Uterus (tissue), 4 donors: ENCODE data around the gene TLCD1. TPM values are rescaled to one million over a fixed set of nuclear protein-coding genes. Genes with fewer than 3 reads are reported as not detected.

ENCODE experiments used
- DNase-seq, 2 donors: peaks; one replicate each; pipeline ENCODE4 v3.0.0-alpha.2; 2019 to 2020
- H3K27ac ChIP-seq, 2 donors: fragments of 200-600 bp; sonication (generic); 1 replicate in 1 of 2; 2 replicates in 1 of 2; pipeline ENCODE4 v1.5.1; 2016 to 2018
- H3K27me3 ChIP-seq, 2 donors: fragments of 200-600 bp; sonication (generic); one replicate each; pipeline ENCODE4 v1.5.1; 2018 to 2019; ENCODE audit warnings: control low read depth in 1 of 2
- H3K36me3 ChIP-seq, 2 donors: fragments of 200-600 bp; sonication (generic); one replicate each; pipeline ENCODE4 v1.5.1; 2019; ENCODE audit warnings: control low read depth in 1 of 2
- H3K4me1 ChIP-seq, 2 donors: fragments of 200-600 bp; sonication (generic); one replicate each; pipeline ENCODE4 v1.5.1; 2018 to 2019; ENCODE audit warnings: control low read depth in 1 of 2
- H3K4me3 ChIP-seq, 2 donors: fragments of 200-600 bp; sonication (generic); 1 replicate in 1 of 2; 2 replicates in 1 of 2; pipeline ENCODE4 v1.5.1; 2018 to 2019; ENCODE audit warnings: mild to moderate bottlenecking in 1 of 2
- H3K9me3 ChIP-seq, 2 donors: fragments of 200-600 bp; sonication (generic); one replicate each; pipeline ENCODE4 v1.5.1; 2019; ENCODE audit warnings: control low read depth in 1 of 2
- CTCF ChIP-seq, 4 experiments: fragments of 200-600 bp in 2 of 4; fragments of 450-650 bp in 2 of 4; sonication (generic) in 2 of 4; IDR thresholded peaks; one replicate each; pipeline ENCODE4 v1.5.1; 2016 to 2019; ENCODE audit warnings: antibody characterized with exemption in 4 of 4, mild to moderate bottlenecking in 2 of 4, moderate library complexity in 1 of 4
- POLR2A ChIP-seq, 2 donors: fragments of 450-650 bp; IDR thresholded peaks; one replicate each; pipeline ENCODE4 v1.6.1; 2016; ENCODE audit warnings: antibody characterized with exemption in 2 of 2, mild to moderate bottlenecking in 1 of 2, moderate library complexity in 1 of 2
- intact Hi-C: fragments of 100-400 bp; cut with DNase I; formaldehyde crosslinking; loops from one replicate; pipeline ENCODE4 v1.15.1; 2023; ENCODE audit warnings: low total_unique reads
- small RNA-seq: library from RNA; depleted of rRNA; stranded (forward); fragments of <200 nt; gene quantifications from one replicate; pipeline ENCODE3, GENCODE V24; 2016
- total RNA-seq, 4 donors: library from RNA; depleted of rRNA in 3 of 4; stranded (reverse); fragments of >200 nt in 3 of 4; gene quantifications; one replicate each; pipeline versions ENCODE4 v1.1.0 to v1.2.4, GENCODE V29; 2014 to 2023
- donor health status: DM: yes; HTN: yes; CAD: no.

TLCD1 gene
- total RNA-seq, 4 donors from 2014 or later: 1.3 to 1.4 TPM; not detected in 2

- DNase-seq: no peak
- TF ChIP-seq CTCF (IDR thresholded peaks at IDR 0.05) (no peak), POLR2A (IDR thresholded peaks at IDR 0.05) (no peak)
- intact Hi-C loops: no loop called here
- Histone ChIP-seq H3K27ac (no peak overlapping the region), H3K4me3 (no peak overlapping the region), H3K4me1 (no peaks in the 10 kb centered on the region), H3K27me3 (no peaks in the 10 kb centered on the region), H3K9me3 (no peaks in the 10 kb centered on the region), H3K36me3 (no peaks in the 10 kb centered on the region)
Measured at GRCh38 chr17:28675980-28676379, 50.1 kb downstream of the TLCD1 start.

GRCh38 chr17:28675490-28675889, 50.5 kb downstream of the TLCD1 start:
- intact Hi-C loops: no loop called here
- Histone ChIP-seq H3K4me1 (no peaks in the 10 kb centered on the region), H3K36me3 (no peaks in the 10 kb centered on the region), H3K27ac (no peak overlapping the region), H3K27me3 (no peaks in the 10 kb centered on the region), H3K9me3 (no peaks in the 10 kb centered on the region), H3K4me3 (no peak overlapping the region)
- DNase-seq: no peak
- TF ChIP-seq CTCF (IDR thresholded peaks at IDR 0.05): no peak
- TF ChIP-seq POLR2A (IDR thresholded peaks at IDR 0.05): no peak

Small RNA genes lying within 50 kb of the gene (small RNA-seq; reads per million reads assigned to genes)
- gene SNORD42A: not detected
- not detected for gene SNORD42B
- not detected for gene SNORD4A
- gene SNORD4B: not detected

Other genes starting within 250 kb of the TLCD1 start
- not detected for gene FOXN1, start 219.9 kb downstream of the TLCD1 start, total RNA-seq
- gene UNC119, start 173.6 kb downstream of the TLCD1 start, total RNA-seq: 10 to 100 TPM in 3 of 4 donors, 1 to 10 TPM in 1; 4.1 to 28.5 (median 21.6) TPM
- gene PIGS, start 154.7 kb downstream of the TLCD1 start, total RNA-seq: 10 to 100 TPM in 2 of 4 donors, 1 to 10 TPM in 2; 7.2 to 48.3 (median 26.6) TPM
- 10 to 100 TPM in 2 of 4 donors, 1 to 10 TPM in 2; 4.1 to 17.8 (median 11.1) TPM for gene ALDOC, start 149.3 kb downstream of the TLCD1 start, total RNA-seq
- gene SPAG5, start 127.2 kb downstream of the TLCD1 start, total RNA-seq: 10 to 100 TPM in 1 of 4 donors, 1 to 10 TPM in 2, not detected in 1; 1.5 to 21.4 (median 7.0) TPM
- 10 to 100 TPM in 2 of 4 donors, 1 to 10 TPM in 1, not detected in 1; 5.9 to 19.6 (median 11.3) TPM for gene RSKR, start 112.0 kb downstream of the TLCD1 start, total RNA-seq
- 100 to 1,000 TPM in 1 of 4 donors, 10 to 100 TPM in 3; 35.0 to 126 (median 68.5) TPM for gene BLTP2, start 81.1 kb downstream of the TLCD1 start, total RNA-seq
- gene SDF2, start 64.3 kb downstream of the TLCD1 start, total RNA-seq: 10 to 100 TPM; 35.9 to 50.1 (median 43.3) TPM
- 10 to 100 TPM; 15.3 to 84.5 (median 47.5) TPM for gene SUPT6H, start 64.0 kb downstream of the TLCD1 start, total RNA-seq
- 1 to 10 TPM in 2 of 4 donors, not detected in 2; 2.6 to 3.6 TPM for gene PROCA1, start 14.3 kb downstream of the TLCD1 start, total RNA-seq
- 100 to 1,000 TPM; 113 to 411 (median 126) TPM for gene RAB34, start 8.4 kb downstream of the TLCD1 start, total RNA-seq
- 1,000 to 10,000 TPM in 2 of 4 donors, 100 to 1,000 TPM in 2; 244 to 1,659 (median 911) TPM for gene RPL23A, start 6.2 kb downstream of the TLCD1 start, total RNA-seq
- gene NEK8, start 2.6 kb upstream of the TLCD1 start, total RNA-seq: 1 to 10 TPM in 3 of 4 donors, not detected in 1; 1.2 to 5.0 (median 1.3) TPM
- gene TRAF4, start 17.8 kb upstream of the TLCD1 start, total RNA-seq: 10 to 100 TPM in 2 of 4 donors, under 1 TPM in 2; under 0.01 to 22.4 (median 11.4) TPM
- 10 to 100 TPM in 1 of 4 donors, 1 to 10 TPM in 3; 2.4 to 24.3 (median 4.2) TPM for gene FAM222B, start 116.6 kb upstream of the TLCD1 start, total RNA-seq
- gene ERAL1, start 128.8 kb upstream of the TLCD1 start, total RNA-seq: 10 to 100 TPM; 19.0 to 67.6 (median 32.3) TPM
- 100 to 1,000 TPM in 1 of 4 donors, 10 to 100 TPM in 3; 31.3 to 117 (median 37.4) TPM for gene FLOT2, start 171.5 kb upstream of the TLCD1 start, total RNA-seq
- 10 to 100 TPM in 3 of 4 donors, under 1 TPM in 1; 0.26 to 17.4 (median 13.6) TPM for gene DHRS13, start 176.8 kb upstream of the TLCD1 start, total RNA-seq
- 10 to 100 TPM; 22.1 to 78.4 (median 55.2) TPM for gene PHF12, start 225.3 kb upstream of the TLCD1 start, total RNA-seq